Ammon's horn (tissue), 1 donor: ENCODE measurements around the gene PLA2G2C.

Experiments used
- DNase-seq: peaks from one replicate; pipeline ENCODE4 v3.0.0-alpha.2; 2016; ENCODE audit warnings: low spot score

PLA2G2C gene

GRCh38 chr1:20207546-20207945, 21.2 kb upstream of the PLA2G2C start:
- DNase-seq: no peak

GRCh38 chr1:20202166-20202565, 15.8 kb upstream of the PLA2G2C start:
- DNase-seq: no peak

DNA sequence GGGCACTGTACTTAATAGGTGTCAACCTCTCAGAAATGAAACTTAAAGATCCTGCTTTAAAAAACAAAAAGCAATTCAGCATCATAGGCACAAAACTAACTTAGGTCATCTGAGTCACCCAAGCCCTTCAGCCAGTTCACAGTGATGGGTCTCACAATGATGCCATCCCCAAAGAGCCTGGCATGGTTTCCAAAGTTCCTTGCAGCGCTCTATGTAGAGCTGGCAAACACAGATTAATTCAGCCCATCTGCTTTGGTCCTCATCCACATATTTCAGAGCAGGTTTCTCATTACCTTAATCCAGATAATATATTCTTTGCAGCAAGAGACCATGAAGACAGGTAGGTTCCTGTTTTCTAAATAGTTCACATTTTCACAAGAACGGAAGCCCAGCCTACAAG, 14.6 kb upstream of the PLA2G2C start:
- DNase-seq: no peak

- DNase-seq: no peak
These were observed 13.5 kb upstream of the PLA2G2C start for GRCh38 chr1:20199840-20200239.

DNA sequence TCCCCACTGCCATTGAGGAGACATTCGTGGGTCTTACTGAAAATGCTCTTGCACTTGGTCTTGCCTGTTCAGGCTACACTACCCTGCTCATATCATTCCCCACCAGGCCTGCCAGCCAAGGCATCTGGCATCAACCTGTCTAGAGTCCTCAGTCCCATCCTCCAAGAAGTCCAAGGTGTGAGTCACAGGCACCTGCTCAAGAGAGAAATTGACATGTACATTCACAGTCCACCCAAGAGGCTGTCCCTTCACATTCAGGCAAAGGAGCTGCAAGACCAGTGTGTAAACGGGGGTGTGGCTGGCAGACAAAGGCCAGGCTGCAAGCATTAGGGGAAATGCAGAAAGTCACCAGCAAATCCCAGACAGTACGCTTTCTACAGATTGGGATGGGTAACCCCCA, 13.1 kb upstream of the PLA2G2C start:
- no peak for DNase-seq

DNA sequence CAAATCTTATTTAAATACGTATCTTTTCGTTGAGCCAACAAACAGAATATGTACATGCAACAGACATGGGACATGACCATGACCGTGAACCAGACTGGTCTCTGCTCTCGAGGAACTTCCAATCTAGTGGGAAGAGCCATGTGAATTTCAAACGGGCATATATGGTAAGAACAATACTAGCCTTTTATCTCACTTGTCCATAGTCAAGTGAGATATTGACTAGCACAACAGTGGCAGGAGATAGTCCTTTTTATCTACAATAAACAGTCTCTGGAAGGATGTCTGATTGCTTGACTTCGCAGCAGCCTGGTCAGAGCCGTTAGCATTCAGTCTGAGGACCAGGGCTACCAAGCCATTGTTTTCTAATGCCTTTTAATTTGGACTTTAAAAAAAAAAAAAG, 12.6 kb upstream of the PLA2G2C start:
- DNase-seq: no peak

DNA sequence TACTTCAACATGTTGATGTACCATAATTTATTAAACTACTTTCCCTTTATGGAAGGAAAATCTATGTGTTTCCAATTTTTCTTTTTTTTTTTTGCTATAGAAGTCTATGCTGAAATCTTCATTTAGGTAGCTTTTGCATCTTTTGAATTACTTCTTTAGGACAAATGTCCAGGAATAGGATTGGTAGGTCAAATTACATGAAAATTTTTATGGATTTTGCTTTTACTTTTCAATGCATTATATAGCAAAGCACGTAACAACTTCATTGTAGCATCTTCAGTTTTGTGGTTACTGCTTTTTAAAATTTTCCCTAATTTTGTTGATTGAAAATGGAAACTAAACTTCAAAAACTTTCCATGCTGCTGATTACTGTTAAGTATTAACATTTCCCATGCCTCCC, 12.0 kb upstream of the PLA2G2C start:
- no peak for DNase-seq

GRCh38 chr1:20197329-20197791, 11.0 kb upstream of the PLA2G2C start:
- DNase-seq: no peak

DNA sequence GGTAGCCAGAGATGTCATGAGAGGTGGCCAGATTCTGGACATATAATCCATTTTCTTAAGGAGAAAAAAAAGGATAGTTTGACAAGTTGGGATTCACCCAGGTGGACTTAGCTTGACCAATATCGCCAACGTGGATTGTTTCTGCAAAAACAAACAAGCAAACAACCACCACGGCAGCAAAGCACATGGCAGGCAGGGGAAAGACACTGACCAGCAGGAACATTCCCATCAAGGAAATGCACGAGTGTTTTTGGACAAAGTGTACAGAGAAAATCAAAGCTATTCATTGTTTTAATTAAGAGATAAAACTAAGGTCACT, 9.1 kb upstream of the PLA2G2C start:
- no peak for DNase-seq

GRCh38 chr1:20194757-20195461, 8.6 kb upstream of the PLA2G2C start:
- peak; percentile 71 for DNase-seq

DNA sequence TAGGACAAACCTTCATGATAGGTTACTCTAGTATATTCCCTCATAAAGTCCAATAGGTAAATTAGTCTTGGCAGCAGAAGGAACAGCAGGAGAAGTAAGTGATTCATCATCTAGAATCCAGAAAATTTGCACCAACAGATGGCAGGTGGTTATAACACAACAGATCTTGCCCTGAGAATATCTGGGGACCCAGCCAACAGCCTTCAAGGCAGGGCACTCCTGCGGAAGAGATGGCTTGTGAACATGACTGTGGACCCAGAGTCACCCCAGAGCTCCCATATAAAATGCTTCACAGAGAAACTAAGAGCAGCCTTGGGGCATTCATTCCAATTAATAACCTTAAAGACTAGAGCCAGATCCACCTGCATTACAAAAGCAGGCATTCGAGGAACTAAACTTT, 7.9 kb upstream of the PLA2G2C start:
- DNase-seq: no peak

GRCh38 chr1:20192871-20193411, 6.6 kb upstream of the PLA2G2C start:
- DNase-seq: no peak

GRCh38 chr1:20192364-20192763, 6.0 kb upstream of the PLA2G2C start:
- DNase-seq: no peak

- DNase-seq: no peak
These were observed 5.0 kb upstream of the PLA2G2C start for GRCh38 chr1:20191266-20191825.

GRCh38 chr1:20190256-20191160, 4.2 kb upstream of the PLA2G2C start:
- DNase-seq: no peak

DNA sequence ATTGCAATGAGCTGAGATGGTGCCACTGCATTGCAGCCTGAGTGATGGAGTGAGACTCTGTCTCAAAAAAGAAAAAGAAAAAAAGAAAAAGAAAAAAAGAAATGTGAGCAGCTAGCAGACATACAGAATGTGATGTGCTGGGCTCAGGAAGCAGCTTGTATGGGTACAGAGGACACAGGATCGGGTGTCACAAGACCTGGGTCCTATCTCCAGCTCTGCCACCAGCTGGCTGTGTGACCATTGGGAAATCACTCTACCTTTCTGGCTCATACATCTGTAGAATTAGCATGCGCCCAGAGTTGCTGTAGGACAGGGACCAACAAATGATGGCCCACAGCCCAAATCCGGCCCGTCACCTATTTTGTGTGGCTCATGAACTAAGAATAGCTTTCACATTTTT, 3.3 kb upstream of the PLA2G2C start:
- no peak for DNase-seq

DNA sequence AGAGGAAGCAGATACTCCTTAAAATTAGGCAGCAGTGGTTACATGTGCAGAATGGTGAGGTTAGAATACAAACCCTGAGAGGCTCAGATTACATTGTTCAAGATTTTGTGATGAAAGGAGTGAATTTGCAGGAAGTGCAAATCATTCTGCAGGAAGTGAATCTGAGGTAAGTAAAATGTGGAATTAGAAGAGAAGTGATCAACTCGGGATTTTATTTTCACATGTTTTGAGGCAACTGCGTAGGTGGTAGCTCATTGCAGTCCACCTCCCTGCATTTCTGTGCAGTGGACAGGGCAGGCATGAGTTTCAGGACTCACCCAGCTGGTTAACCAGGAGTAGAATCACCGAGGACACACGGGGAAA, 2.1 kb upstream of the PLA2G2C start:
- no peak for DNase-seq

- no peak for DNase-seq
These were observed 1.6 kb upstream of the PLA2G2C start for GRCh38 chr1:20187813-20188454.

DNA sequence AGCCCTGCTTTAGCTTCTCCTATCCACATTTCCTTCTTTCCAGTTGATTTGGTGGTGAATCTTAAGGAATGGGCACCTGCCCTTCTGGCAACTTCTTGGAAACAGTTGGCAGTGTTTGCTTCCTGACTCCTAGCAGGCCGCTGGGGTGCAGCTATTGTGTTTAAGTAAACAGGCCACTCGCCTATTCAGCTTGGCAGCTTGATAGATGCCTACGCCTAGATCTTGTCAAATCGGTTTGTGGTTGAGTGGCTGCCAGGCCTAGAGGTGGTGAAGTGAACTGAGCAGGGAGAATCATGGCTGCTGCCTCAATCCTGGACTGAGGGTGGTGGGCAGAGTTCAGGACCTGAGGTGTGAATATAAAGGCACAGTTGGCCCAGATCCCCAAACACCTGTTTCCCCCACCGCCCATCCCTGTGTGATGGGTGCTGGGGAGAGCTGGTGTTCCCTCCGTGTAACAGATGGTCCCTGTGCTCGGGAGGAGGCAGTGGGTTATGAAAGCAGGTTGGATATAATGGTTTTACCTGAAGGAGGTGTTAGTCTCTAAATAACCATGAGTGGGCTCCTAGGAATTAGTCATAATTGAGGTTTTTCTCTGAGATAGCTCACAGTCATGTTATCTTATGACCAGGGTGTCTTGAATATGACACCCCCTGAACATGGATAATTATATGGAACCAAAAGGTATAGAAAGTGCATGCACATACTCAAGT, 940 bp upstream of the PLA2G2C start:
- DNase-seq: peak; percentile 44

GRCh38 chr1:20184997-20185833, 1.1 kb downstream of the PLA2G2C start:
- DNase-seq: no peak

DNA sequence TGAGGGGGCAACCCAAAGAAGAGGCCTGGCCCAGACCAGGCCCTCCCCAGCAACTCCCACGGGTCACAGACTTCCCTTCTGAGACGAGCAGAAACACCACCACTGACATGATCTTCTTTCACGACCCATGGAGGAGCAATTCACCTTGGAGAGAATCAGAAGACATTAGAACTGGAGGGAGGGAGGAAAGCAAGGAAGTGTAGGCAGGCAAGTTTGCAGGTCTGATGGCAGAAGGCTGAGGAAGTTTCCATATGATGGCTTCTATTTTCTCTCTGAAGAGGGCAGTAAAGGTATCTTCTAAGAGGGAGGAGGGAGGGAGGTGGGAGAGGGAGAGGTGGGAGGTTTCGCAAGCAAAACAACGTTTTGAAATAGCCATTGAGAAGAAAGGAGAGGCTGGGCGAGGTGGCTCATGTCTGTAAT, 1.8 kb downstream of the PLA2G2C start:
- no peak for DNase-seq
